Liver (tissue), 9 donors: ENCODE results near the gene STKLD1. TPM values are rescaled to one million over a fixed set of nuclear protein-coding genes. Genes with fewer than 3 reads are reported as not detected.

ENCODE experiments used
- DNase-seq: peaks from one replicate; pipeline ENCODE4 v3.0.0-alpha.2; 2017; ENCODE audit warnings: low spot score
- H3K27ac ChIP-seq, 2 donors: one replicate each; pipeline ENCODE4 v1.7.0; 2013; ENCODE audit warnings: inconsistent platforms in 2 of 2, low read length in 2 of 2, control low read depth in 1 of 2, low read depth in 1 of 2, mild to moderate bottlenecking in 1 of 2
- H3K27me3 ChIP-seq, 4 donors: one replicate each; pipeline versions ENCODE4 v1.6.1 to v1.7.0; 2013; ENCODE audit warnings: low read length in 3 of 4, inconsistent platforms in 1 of 4, mild to moderate bottlenecking in 1 of 4, moderate library complexity in 1 of 4; ENCODE audit not compliant: control insufficient read depth in 4 of 4, insufficient read depth in 4 of 4
- H3K36me3 ChIP-seq, 4 donors: one replicate each; pipeline versions ENCODE4 v1.6.1 to v1.7.0; 2013; ENCODE audit warnings: low read length in 3 of 4, mild to moderate bottlenecking in 3 of 4, low read depth in 1 of 4, moderate library complexity in 1 of 4; ENCODE audit not compliant: control insufficient read depth in 4 of 4, insufficient read depth in 3 of 4
- H3K4me1 ChIP-seq, 4 donors: one replicate each; pipeline versions ENCODE4 v1.6.1 to v1.7.0; 2013; ENCODE audit warnings: low read length in 3 of 4, mild to moderate bottlenecking in 3 of 4, moderate library complexity in 1 of 4; ENCODE audit not compliant: control insufficient read depth in 4 of 4, insufficient read depth in 4 of 4
- H3K4me3 ChIP-seq, 3 donors: one replicate each; pipeline versions ENCODE4 v1.6.1 to v1.7.0; 2013; ENCODE audit warnings: low read length in 3 of 3, control low read depth in 1 of 3, low read depth in 1 of 3, mild to moderate bottlenecking in 1 of 3
- H3K9ac ChIP-seq, 2 donors: one replicate each; pipeline ENCODE4 v1.7.0; 2013; ENCODE audit warnings: low read length in 2 of 2, mild to moderate bottlenecking in 2 of 2, moderate library complexity in 2 of 2, control low read depth in 1 of 2, low read depth in 1 of 2
- H3K9me3 ChIP-seq, 4 donors: one replicate each; pipeline versions ENCODE4 v1.6.1 to v1.7.0; 2013; ENCODE audit warnings: low read length in 3 of 4; ENCODE audit not compliant: control insufficient read depth in 4 of 4
- EGR1 ChIP-seq, 2 donors: IDR thresholded peaks; 2 replicates each; pipeline ENCODE4 v1.6.1; 2016 to 2018; ENCODE audit warnings: antibody characterized with exemption in 2 of 2, low read depth in 2 of 2
- FOXA1 ChIP-seq: IDR thresholded peaks from 2 replicates; pipeline ENCODE4 v1.6.1; 2016; ENCODE audit warnings: antibody characterized with exemption
- FOXA2 ChIP-seq: IDR thresholded peaks from 2 replicates; pipeline ENCODE4 v1.6.1; 2016; ENCODE audit warnings: antibody characterized with exemption
- GABPA ChIP-seq, 2 donors: IDR thresholded peaks in 1 of 2; conservative IDR thresholded peaks in 1 of 2; 2 replicates each; pipeline ENCODE4 v1.6.1; 2016; ENCODE audit warnings: antibody characterized with exemption in 2 of 2, mild to moderate bottlenecking in 1 of 2, moderate library complexity in 1 of 2
- HNF4A ChIP-seq, 2 donors: conservative IDR thresholded peaks; 2 replicates each; pipeline ENCODE4 v1.6.1; 2016; ENCODE audit warnings: antibody characterized with exemption in 2 of 2, mild to moderate bottlenecking in 2 of 2
- HNF4G ChIP-seq: IDR thresholded peaks from 2 replicates; pipeline ENCODE4 v1.6.1; 2016; ENCODE audit warnings: antibody characterized with exemption
- JUND ChIP-seq, 2 donors: IDR thresholded peaks; 2 replicates each; pipeline ENCODE4 v1.6.1; 2016; ENCODE audit warnings: antibody characterized with exemption in 2 of 2
- MAX ChIP-seq: IDR thresholded peaks from 2 replicates; pipeline ENCODE4 v1.6.1; 2016; ENCODE audit warnings: antibody characterized with exemption
- NR2F2 ChIP-seq: IDR thresholded peaks from 2 replicates; pipeline ENCODE4 v1.6.1; 2016; ENCODE audit warnings: antibody characterized with exemption
- RAD21 ChIP-seq, 2 donors: IDR thresholded peaks; 2 replicates each; pipeline ENCODE4 v1.6.1; 2016; ENCODE audit warnings: antibody characterized with exemption in 2 of 2, mild to moderate bottlenecking in 2 of 2
- REST ChIP-seq: IDR thresholded peaks from 2 replicates; pipeline ENCODE4 v1.6.1; 2016; ENCODE audit warnings: antibody characterized with exemption, mild to moderate bottlenecking
- RXRA ChIP-seq, 2 donors: IDR thresholded peaks; 2 replicates each; pipeline ENCODE4 v1.6.1; 2017 to 2018; ENCODE audit warnings: antibody characterized with exemption in 2 of 2, mild to moderate bottlenecking in 1 of 2
- SP1 ChIP-seq: IDR thresholded peaks from 2 replicates; pipeline ENCODE4 v1.6.1; 2018; ENCODE audit warnings: antibody characterized with exemption, mild to moderate bottlenecking
- TAF1 ChIP-seq: conservative IDR thresholded peaks from 2 replicates; pipeline ENCODE4 v1.6.1; 2016; ENCODE audit warnings: antibody characterized with exemption, mild to moderate bottlenecking
- YY1 ChIP-seq: IDR thresholded peaks from 2 replicates; pipeline ENCODE4 v1.6.1; 2016; ENCODE audit warnings: antibody characterized with exemption, mild to moderate bottlenecking
- WGBS: extraction: QIAGEN DNeasy Blood & Tissue Kit; methylation state at CpG from one replicate; pipeline ENCODE4 v1.1.7; 2013; 5-methylcytosine and 5-hydroxymethylcytosine counted together
- polyA plus RNA-seq, 2 donors: library from polyadenylated mRNA; stranded (reverse) in 1 of 2; unstranded in 1 of 2; fragments of 200-250 nt in 1 of 2; fragments of >200 nt in 1 of 2; fragmentation: Nextera tagmentation in 1 of 2; extraction: Ambion mirVana in 1 of 2; gene quantifications; one replicate each; pipeline versions ENCODE4 v1.2.1 to v1.2.3, GENCODE V29; 2013 to 2015
- total RNA-seq, 2 donors: library from RNA; depleted of rRNA; stranded (reverse); fragments of >200 nt; gene quantifications; one replicate each; pipeline ENCODE4 v1.2.3, GENCODE V29; 2014
- TF ChIP-seq, protein P1 (sequence below): fragments of 150-350 bp; IDR thresholded peaks from 2 replicates; pipeline ENCODE4 v1.5.1; 2017; ENCODE audit warnings: improper control_type of control experiment, low read depth, low read length; ENCODE audit not compliant: missing input control
- TF ChIP-seq, protein P2 (sequence below): IDR thresholded peaks from 2 replicates; pipeline ENCODE4 v1.6.1; 2016; ENCODE audit warnings: antibody characterized with exemption
- TF ChIP-seq, protein P3 (sequence below): IDR thresholded peaks from 2 replicates; pipeline ENCODE4 v1.6.1; 2016; ENCODE audit warnings: antibody characterized with exemption
- donor health status: healthy.
- donor health status: healthy.
- donor health status: healthy.
- donor health status: healthy.
- donor health status: healthy.

STKLD1 gene
- total and polyA plus RNA-seq, 4 donors: 0.25 to 0.85 (median 0.33) TPM

DNA sequence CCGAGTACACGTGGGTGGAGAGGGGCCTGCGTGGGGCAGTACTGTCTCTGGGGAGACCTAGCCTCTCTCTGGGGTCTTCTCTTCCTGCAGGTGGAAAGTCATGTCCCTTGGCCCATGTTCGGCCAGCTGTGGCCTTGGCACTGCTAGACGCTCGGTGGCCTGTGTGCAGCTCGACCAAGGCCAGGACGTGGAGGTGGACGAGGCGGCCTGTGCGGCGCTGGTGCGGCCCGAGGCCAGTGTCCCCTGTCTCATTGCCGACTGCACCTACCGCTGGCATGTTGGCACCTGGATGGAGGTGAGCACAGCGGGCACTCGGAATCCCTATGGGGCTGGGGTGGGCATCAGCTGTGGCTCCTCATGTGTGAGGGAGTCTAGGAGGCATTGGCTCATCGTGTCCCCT lies 78.2 kb downstream of the STKLD1 start (continued):
- TF ChIP-seq, protein P1, sequence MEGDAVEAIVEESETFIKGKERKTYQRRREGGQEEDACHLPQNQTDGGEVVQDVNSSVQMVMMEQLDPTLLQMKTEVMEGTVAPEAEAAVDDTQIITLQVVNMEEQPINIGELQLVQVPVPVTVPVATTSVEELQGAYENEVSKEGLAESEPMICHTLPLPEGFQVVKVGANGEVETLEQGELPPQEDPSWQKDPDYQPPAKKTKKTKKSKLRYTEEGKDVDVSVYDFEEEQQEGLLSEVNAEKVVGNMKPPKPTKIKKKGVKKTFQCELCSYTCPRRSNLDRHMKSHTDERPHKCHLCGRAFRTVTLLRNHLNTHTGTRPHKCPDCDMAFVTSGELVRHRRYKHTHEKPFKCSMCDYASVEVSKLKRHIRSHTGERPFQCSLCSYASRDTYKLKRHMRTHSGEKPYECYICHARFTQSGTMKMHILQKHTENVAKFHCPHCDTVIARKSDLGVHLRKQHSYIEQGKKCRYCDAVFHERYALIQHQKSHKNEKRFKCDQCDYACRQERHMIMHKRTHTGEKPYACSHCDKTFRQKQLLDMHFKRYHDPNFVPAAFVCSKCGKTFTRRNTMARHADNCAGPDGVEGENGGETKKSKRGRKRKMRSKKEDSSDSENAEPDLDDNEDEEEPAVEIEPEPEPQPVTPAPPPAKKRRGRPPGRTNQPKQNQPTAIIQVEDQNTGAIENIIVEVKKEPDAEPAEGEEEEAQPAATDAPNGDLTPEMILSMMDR: no peak

DNA sequence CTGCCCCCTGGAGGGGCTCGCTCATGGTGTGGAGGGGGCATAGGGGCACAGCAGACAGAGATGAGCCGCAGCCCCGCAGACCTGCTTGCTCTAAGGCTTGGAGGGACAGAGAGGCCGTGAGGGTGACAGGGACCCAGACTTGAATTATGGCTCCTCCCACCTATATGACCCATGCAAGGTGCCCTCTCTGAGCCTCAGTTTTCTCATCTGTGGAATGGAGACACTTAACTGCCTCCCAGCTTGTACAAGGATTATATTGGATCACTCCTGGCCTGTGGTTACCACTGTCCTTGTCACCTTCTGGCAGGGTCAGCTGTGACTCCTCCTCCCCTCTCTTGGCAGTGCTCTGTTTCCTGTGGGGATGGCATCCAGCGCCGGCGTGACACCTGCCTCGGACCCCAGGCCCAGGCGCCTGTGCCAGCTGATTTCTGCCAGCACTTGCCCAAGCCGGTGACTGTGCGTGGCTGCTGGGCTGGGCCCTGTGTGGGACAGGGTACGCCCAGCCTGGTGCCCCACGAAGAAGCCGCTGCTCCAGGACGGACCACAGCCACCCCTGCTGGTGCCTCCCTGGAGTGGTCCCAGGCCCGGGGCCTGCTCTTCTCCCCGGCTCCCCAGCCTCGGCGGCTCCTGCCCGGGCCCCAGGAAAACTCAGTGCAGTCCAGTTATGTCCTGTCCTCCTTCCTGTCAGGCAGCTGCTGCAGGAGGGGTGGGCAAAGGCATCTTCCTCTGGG lies 78.9 kb downstream of the STKLD1 start:
- no peaks in the 10 kb centered on the region for H3K27me3 ChIP-seq
- H3K4me1 ChIP-seq: peaks cover 3 to 7% (median 5%) of the 10 kb centered on the region in 4 donors
- H3K9ac ChIP-seq: no peak overlapping the region
- TF ChIP-seq HNF4G (no peak), JUND (IDR thresholded peaks at IDR 0.05) (no peak), NR2F2 (no peak), FOXA2 (no peak), EGR1 (IDR thresholded peaks at IDR 0.05; ENCODE audit: low read depth in 2 of 2) (no peak), TAF1 (no peak), GABPA (IDR thresholded peaks at IDR 0.05 in 1 of 2, conservative IDR thresholded peaks at IDR 0.05 in 1 of 2) (no peak), SP1 (no peak), YY1 (no peak), HNF4A (conservative IDR thresholded peaks at IDR 0.05) (no peak), REST (no peak), MAX (no peak), RXRA (IDR thresholded peaks at IDR 0.05) (no peak), FOXA1 (no peak), RAD21 (IDR thresholded peaks at IDR 0.05) (no peak)
- TF ChIP-seq, protein P2, sequence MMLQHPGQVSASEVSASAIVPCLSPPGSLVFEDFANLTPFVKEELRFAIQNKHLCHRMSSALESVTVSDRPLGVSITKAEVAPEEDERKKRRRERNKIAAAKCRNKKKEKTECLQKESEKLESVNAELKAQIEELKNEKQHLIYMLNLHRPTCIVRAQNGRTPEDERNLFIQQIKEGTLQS: no peak
- TF ChIP-seq, protein P3, sequence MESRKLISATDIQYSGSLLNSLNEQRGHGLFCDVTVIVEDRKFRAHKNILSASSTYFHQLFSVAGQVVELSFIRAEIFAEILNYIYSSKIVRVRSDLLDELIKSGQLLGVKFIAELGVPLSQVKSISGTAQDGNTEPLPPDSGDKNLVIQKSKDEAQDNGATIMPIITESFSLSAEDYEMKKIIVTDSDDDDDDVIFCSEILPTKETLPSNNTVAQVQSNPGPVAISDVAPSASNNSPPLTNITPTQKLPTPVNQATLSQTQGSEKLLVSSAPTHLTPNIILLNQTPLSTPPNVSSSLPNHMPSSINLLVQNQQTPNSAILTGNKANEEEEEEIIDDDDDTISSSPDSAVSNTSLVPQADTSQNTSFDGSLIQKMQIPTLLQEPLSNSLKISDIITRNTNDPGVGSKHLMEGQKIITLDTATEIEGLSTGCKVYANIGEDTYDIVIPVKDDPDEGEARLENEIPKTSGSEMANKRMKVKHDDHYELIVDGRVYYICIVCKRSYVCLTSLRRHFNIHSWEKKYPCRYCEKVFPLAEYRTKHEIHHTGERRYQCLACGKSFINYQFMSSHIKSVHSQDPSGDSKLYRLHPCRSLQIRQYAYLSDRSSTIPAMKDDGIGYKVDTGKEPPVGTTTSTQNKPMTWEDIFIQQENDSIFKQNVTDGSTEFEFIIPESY: no peak
- TF ChIP-seq, protein P1: no peak
- WGBS: 92% methylated on average over 20 of the region's 20 CpGs
- H3K4me3 ChIP-seq: no peak overlapping the region
- DNase-seq: no peak
- no peaks in the 10 kb centered on the region for H3K9me3 ChIP-seq
- H3K27ac ChIP-seq: no peak overlapping the region
- no peaks in the 10 kb centered on the region for H3K36me3 ChIP-seq
